Large intestine (tissue), 3 donors: ENCODE measurements around the gene PSENEN. TPM values are rescaled to one million over a fixed set of nuclear protein-coding genes. Genes with fewer than 3 reads are reported as not detected.

Experiments used
- DNase-seq, 2 donors: peaks; one replicate each; pipeline versions ENCODE4 v3.0.0 to v3.0.0-alpha.2; 2013
- H3K27ac ChIP-seq: one replicate; pipeline ENCODE4 v1.5.1; 2013; ENCODE audit warnings: low read length
- H3K27me3 ChIP-seq: 2 replicates; pipeline ENCODE4 v1.6.1; 2013; ENCODE audit warnings: low read length; ENCODE audit not compliant: control insufficient read depth, insufficient read depth
- H3K36me3 ChIP-seq: 2 replicates; pipeline ENCODE4 v1.6.1; 2013; ENCODE audit warnings: low read length; ENCODE audit not compliant: control insufficient read depth, insufficient read depth
- H3K4me1 ChIP-seq: one replicate; pipeline ENCODE4 v1.6.1; 2013; ENCODE audit warnings: low read length; ENCODE audit not compliant: control insufficient read depth, insufficient read depth
- H3K4me3 ChIP-seq: one replicate; pipeline ENCODE4 v1.5.1; 2013; ENCODE audit warnings: low read length
- H3K9me3 ChIP-seq: one replicate; pipeline ENCODE4 v1.6.1; 2013; ENCODE audit warnings: mild to moderate bottlenecking, low read depth, low read length, moderate library complexity; ENCODE audit not compliant: control insufficient read depth
- WGBS: methylation state at CpG from one replicate; pipeline ENCODE4 v1.1.5; 2013; ENCODE audit warnings: low lambda C conversion rate; ENCODE audit not compliant: insufficient coverage; 5-methylcytosine and 5-hydroxymethylcytosine counted together
- polyA plus RNA-seq: library from polyadenylated mRNA; unstranded; fragments of 120-200 nt; gene quantifications from one replicate; pipeline ENCODE4 v1.2.1, GENCODE V29; 2013

The PSENEN gene
- polyA plus RNA-seq, 1 donor = 63.3 TPM

- Histone ChIP-seq H3K4me1 (peaks cover 10% of the 10 kb centered on the region), H3K27me3 (peaks cover 5% of the 10 kb centered on the region), H3K27ac (no peak overlapping the region), H3K9me3 (no peaks in the 10 kb centered on the region), H3K36me3 (no peaks in the 10 kb centered on the region), H3K4me3 (no peak overlapping the region)
- DNase-seq = no peak
- WGBS = 80% methylated on average over 1 of the region's 11 CpGs
These were observed 32.6 kb upstream of the PSENEN start for GRCh38 chr19:35712567-35713505.

- DNase-seq = no peak
- peaks cover 5% of the 10 kb centered on the region for H3K27me3 ChIP-seq
- H3K4me1 ChIP-seq = peaks cover 10% of the 10 kb centered on the region
- 50% methylated on average over 1 of the region's 2 CpGs for WGBS
- H3K36me3 ChIP-seq = no peaks in the 10 kb centered on the region
- H3K27ac ChIP-seq = no peak overlapping the region
- H3K4me3 ChIP-seq = no peak overlapping the region
- H3K9me3 ChIP-seq = no peaks in the 10 kb centered on the region
These were observed 32.0 kb upstream of the PSENEN start for GRCh38 chr19:35713506-35713850.

GRCh38 chr19:35713904-35714495 lies 31.5 kb upstream of the PSENEN start:
- Histone ChIP-seq H3K36me3 (no peaks in the 10 kb centered on the region), H3K27ac (no peak overlapping the region), H3K4me3 (no peak overlapping the region), H3K4me1 (peaks cover 13% of the 10 kb centered on the region), H3K9me3 (no peaks in the 10 kb centered on the region), H3K27me3 (peaks cover 5% of the 10 kb centered on the region)
- no CpG with 5 or more reads among the region's 12 CpGs for WGBS
- no peak for DNase-seq

- Histone ChIP-seq H3K27ac (no peak overlapping the region), H3K4me3 (no peak overlapping the region), H3K27me3 (peaks cover 5% of the 10 kb centered on the region), H3K9me3 (no peaks in the 10 kb centered on the region), H3K36me3 (peaks cover 3% of the 10 kb centered on the region), H3K4me1 (peaks cover 21% of the 10 kb centered on the region)
- DNase-seq = no peak
- no CpG with 5 or more reads among the region's 14 CpGs for WGBS
These were observed 30.7 kb upstream of the PSENEN start for GRCh38 chr19:35714601-35715354.

GRCh38 chr19:35715355-35715809 lies 30.1 kb upstream of the PSENEN start:
- Histone ChIP-seq H3K9me3 (no peaks in the 10 kb centered on the region), H3K36me3 (peaks cover 9% of the 10 kb centered on the region), H3K27me3 (peaks cover 5% of the 10 kb centered on the region), H3K27ac (no peak overlapping the region), H3K4me1 (peaks cover 21% of the 10 kb centered on the region), H3K4me3 (peak overlapping the region; percentile 65)
- WGBS = no CpG with 5 or more reads among the region's 7 CpGs
- no peak for DNase-seq

GRCh38 chr19:35715981-35716800 lies 29.3 kb upstream of the PSENEN start:
- peaks cover 21% of the 10 kb centered on the region for H3K4me1 ChIP-seq
- no CpG with 5 or more reads among the region's 52 CpGs for WGBS
- H3K9me3 ChIP-seq = no peaks in the 10 kb centered on the region
- peak overlapping the region; percentile 65 for H3K4me3 ChIP-seq
- peak; percentile 43 to 46 for DNase-seq
- H3K27ac ChIP-seq = peak overlapping the region; percentile 81
- H3K36me3 ChIP-seq = peaks cover 14% of the 10 kb centered on the region
- peaks cover 3% of the 10 kb centered on the region for H3K27me3 ChIP-seq

- Histone ChIP-seq H3K36me3 (peaks cover 19% of the 10 kb centered on the region), H3K27me3 (peaks cover 3% of the 10 kb centered on the region), H3K27ac (peak overlapping the region; percentile 81), H3K9me3 (no peaks in the 10 kb centered on the region), H3K4me1 (peaks cover 21% of the 10 kb centered on the region), H3K4me3 (peak overlapping the region; percentile 65)
- DNase-seq = peak; percentile 88 to 96
- no CpG with 5 or more reads among the region's 77 CpGs for WGBS
These were observed 28.4 kb upstream of the PSENEN start for GRCh38 chr19:35716801-35717664.

- DNase-seq = peak in 1 of 2 donors; percentile 99
- Histone ChIP-seq H3K4me3 (peak within 1 kb of the TSS; percentile 80), H3K36me3 (peaks cover 27% of the 10 kb centered on the region), H3K9me3 (no peaks in the 10 kb centered on the region), H3K27me3 (no peaks in the 10 kb centered on the region), H3K27ac (peak within 1 kb of the TSS; percentile 81), H3K4me1 (peaks cover 21% of the 10 kb centered on the region)
- no CpG with 5 or more reads among the region's 109 CpGs for WGBS
These were observed 27.6 kb upstream of the PSENEN start, which contains the start of gene KMT2B for GRCh38 chr19:35717665-35718344. KMT2B (plus strand) TSS chr19:35718003; CDS start chr19:35718019, 16 bp downstream.
